GM21390 (cell line): ENCODE results near the gene ANKDD1A.

Experiments
- ATAC-seq: cut with Tn5 transposase; IDR thresholded peaks from one replicate; pipeline ENCODE4 v1.9.1; 2021; ENCODE audit not compliant: unreplicated experiment

The ANKDD1A gene

GRCh38 chr15:64921711-64922110, 10.0 kb downstream of the ANKDD1A start:
- no peak for ATAC-seq

GRCh38 chr15:64923546-64923945, 11.8 kb downstream of the ANKDD1A start:
- ATAC-seq, result no peak

GRCh38 chr15:64925335-64926330, 13.9 kb downstream of the ANKDD1A start:
- ATAC-seq, result no peak

GRCh38 chr15:64926661-64927060, 15.0 kb downstream of the ANKDD1A start:
- no peak for ATAC-seq

GRCh38 chr15:64928626-64929220, 17.0 kb downstream of the ANKDD1A start:
- no peak for ATAC-seq

- peak; percentile 74 for ATAC-seq
Observed at GRCh38 chr15:64930019-64930652, 18.4 kb downstream of the ANKDD1A start.

- no peak for ATAC-seq
Observed at GRCh38 chr15:64930778-64931371, 19.2 kb downstream of the ANKDD1A start.

- no peak for ATAC-seq
Observed at GRCh38 chr15:64931381-64931780, 19.7 kb downstream of the ANKDD1A start.

- ATAC-seq, result no peak
Observed at GRCh38 chr15:64934023-64934422, 22.3 kb downstream of the ANKDD1A start.

- no peak for ATAC-seq
Observed at GRCh38 chr15:64938192-64938591, 26.5 kb downstream of the ANKDD1A start.

GRCh38 chr15:64942356-64942755, 30.7 kb downstream of the ANKDD1A start:
- ATAC-seq, result no peak

- ATAC-seq, result no peak
Observed at GRCh38 chr15:64943512-64944225, 32.0 kb downstream of the ANKDD1A start.

GRCh38 chr15:64944961-64945360, 33.3 kb downstream of the ANKDD1A start:
- no peak for ATAC-seq

- ATAC-seq, result no peak
Observed at GRCh38 chr15:64947211-64947610, 35.5 kb downstream of the ANKDD1A start.

GRCh38 chr15:64948916-64949315, 37.2 kb downstream of the ANKDD1A start:
- no peak for ATAC-seq

GRCh38 chr15:64949383-64950186, 37.9 kb downstream of the ANKDD1A start:
- ATAC-seq, result no peak

GRCh38 chr15:64950888-64951287, 39.2 kb downstream of the ANKDD1A start:
- no peak for ATAC-seq

- no peak for ATAC-seq
Observed at GRCh38 chr15:64951777-64952418, 40.2 kb downstream of the ANKDD1A start.

GRCh38 chr15:64954395-64954794, 42.7 kb downstream of the ANKDD1A start:
- no peak for ATAC-seq
